HG03135 (cell line): ENCODE measurements around the gene RIPOR1.
A peak's percentile ranks its signal among the peaks of the same experiment; 100 is the strongest.
"Not testable (repeated sequence)": the region's sequence is repeated elsewhere in the genome, so short reads cannot be mapped to it uniquely, and the experiment has no call there.

Experiments used
- ATAC-seq: cut with Tn5 transposase; IDR thresholded peaks from one replicate; pipeline ENCODE4 v1.9.1; 2021; ENCODE audit warnings: mild to moderate bottlenecking, moderate library complexity; ENCODE audit not compliant: unreplicated experiment

The RIPOR1 gene

DNA sequence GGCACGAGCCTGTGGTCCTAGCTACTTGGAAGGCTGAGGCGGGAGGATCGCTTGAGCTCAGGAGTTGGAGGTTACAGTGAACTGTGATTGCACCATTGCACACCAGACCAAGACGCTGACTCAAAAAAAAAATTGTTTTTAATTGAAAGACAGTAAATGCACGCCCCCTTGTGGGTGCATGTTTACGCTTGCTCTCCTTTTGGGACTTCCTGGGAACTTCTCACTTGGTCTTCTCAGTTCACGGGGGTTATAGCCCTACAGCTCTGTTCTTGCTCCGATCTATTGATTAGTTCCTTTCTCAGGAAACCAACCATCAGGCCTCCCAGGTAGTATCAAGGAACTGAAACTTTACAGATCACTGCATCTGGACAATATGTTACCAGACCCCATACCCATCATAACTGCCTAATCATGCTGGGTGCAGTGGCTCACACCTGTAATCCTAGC, 14.2 kb upstream of the RIPOR1 start:
- ATAC-seq = no peak

DNA sequence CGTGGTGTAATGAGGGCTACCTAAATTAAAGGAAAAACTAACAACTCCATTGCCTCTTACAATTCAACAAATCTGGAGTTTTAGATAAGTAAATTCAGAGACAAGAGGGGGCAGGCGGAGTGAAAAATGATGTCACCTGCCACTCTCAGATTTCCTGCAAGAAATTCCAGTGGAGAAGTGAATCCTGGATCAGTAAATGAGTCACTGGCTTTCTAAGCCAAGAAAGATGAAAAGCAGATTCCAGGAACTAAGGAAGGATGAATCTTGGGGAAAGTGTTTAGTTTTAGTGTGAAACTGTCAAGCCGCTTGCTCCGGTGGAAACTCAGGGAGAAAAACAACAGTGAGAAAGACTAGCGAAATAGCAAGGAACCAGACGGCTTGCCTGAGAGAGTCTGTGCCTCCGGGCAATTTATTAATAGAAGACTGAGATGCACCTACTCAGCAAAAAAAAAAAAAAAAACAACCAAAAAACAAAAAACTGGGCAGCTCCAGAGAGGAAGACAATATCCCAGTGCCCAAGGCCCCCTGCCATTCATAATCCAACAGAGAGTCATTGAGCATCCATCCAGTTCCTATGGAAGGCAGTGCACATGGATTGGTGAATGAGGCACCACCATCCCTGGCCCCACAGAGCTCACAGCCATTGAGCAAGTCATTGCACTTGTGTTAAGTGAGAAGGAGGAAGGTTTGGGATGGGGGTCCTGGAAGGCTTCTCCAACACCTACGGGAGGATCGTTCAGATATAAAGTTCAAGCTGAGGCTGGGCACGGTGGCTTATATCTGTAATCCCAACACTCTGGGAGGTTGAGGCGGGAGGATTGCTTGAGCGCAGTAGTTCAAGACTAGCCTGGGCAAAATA, 12.1 kb upstream of the RIPOR1 start:
- ATAC-seq = no peak

DNA sequence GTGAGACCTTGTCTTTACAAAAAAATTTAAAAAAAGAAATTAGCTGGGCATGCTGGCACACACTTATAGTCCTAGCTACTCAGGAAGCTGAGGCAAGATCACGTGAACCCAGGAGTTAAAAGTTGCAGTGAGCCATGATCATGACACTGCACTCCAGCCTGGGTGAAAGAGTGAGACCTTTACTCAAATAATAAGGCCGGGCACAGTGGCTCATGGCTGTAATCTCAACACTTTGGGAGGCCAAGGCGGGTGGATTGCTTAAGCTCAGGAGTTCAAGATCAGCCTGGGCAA, 11.5 kb upstream of the RIPOR1 start:
- no peak for ATAC-seq

DNA sequence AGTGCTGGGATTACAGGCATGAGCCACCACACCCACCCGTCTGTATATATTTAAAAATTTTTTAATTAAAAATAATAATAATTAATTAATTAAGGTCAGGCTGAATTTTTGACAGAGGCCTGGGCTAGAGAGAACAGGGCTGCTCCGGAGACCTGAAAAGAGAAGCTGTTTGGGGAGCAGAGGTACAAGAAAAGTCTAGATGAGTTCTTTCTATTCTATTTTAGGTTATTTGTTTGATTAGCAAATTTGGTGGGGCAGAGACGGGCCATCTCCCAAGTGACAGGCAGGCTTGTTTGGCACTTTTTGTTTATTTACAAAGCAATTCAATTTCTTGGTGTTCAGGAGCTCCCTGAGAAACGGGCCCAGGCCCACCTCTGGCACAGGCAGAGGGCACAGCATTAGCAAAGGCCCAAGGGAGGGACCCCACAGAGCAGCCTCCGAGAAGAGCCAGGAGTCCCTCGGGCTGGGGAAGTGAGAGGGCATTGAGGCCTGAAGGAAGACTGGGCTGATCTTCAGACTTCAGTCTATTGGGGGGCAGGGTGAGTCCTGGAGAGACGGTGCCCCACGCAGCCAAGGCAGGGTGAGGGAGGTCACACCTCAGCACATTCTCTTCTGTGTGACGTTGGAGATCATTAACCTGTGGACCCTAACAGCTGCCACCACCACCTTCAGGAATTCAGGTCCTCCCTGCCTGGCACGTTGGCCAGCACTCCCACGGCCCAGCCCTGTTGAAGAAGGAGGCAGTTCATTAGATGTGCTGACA, 10.8 kb upstream of the RIPOR1 start:
- ATAC-seq = peak; percentile 41

DNA sequence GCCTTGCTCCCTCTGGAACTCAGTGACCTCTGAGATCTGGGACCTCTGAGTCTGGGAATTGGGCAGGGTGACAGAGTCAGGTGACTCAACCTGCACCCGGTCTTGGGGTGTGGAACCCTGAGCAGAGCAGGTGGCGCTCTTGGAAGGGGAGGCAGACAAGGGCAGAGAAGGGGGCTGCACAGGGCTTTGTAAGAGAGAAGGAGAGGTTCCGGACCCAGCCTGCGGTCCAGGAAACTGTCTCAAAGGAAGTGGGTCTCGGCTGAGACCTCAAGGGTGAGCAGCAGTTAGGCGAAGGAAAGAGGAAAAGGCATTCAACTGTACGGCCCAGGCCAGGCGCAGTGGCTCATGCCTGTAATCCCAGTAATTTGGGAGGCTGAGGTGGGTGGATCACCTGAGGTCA, 10.0 kb upstream of the RIPOR1 start:
- no peak for ATAC-seq

DNA sequence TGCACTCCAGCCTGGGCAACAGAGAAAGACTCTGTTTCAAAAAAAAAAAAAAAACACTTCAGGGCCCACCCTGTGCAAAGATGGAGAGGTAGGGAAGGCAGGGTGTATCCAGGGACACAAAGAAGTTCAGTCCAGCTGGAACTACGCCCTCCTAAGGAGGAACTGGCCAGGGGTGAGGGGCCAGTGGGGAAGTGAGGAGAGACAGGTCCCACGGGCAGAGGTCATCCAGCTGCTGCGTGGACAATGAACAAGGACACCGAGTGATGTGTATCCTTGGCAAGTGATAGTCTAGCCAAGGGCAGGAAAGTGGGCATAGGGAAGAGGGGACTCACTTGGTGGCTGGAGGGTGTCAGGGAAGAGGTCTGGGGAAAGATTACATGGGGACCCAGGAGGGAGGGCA, 9.4 kb upstream of the RIPOR1 start:
- ATAC-seq = no peak

DNA sequence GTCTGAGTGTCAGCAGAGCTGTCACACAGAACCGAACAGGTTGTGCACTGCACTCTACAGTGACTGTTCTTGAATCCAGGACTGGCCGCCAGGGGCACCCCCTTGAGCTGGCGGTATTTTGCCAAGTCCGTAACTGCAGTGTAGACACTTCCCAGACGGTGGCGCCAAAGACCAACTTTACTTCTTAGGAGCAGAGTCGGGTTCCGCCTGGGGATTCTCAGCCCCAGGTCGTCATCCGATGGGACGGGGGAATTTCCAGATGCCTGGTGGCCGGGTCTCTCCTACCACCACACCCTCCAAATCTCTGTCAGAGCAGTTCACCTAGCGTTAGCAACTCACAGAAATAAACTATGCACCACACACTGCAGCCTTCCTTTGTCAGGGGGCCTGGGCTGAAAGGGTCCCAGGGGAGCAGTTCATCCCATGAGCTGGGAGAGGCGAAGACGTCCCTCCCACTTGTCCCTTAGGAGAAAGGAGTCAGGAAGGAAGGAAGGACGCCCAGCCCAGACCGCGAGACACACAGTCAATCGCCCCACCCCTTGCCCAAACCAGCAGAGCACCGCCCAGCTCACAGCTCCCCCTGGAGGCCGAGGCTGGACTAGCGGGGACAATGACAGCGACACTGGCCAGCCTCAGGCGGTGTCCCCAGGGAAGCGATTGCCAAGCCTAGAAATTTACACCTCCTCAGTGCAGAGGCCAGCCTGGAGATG, 7.4 kb upstream of the RIPOR1 start:
- ATAC-seq = peak; percentile 63

DNA sequence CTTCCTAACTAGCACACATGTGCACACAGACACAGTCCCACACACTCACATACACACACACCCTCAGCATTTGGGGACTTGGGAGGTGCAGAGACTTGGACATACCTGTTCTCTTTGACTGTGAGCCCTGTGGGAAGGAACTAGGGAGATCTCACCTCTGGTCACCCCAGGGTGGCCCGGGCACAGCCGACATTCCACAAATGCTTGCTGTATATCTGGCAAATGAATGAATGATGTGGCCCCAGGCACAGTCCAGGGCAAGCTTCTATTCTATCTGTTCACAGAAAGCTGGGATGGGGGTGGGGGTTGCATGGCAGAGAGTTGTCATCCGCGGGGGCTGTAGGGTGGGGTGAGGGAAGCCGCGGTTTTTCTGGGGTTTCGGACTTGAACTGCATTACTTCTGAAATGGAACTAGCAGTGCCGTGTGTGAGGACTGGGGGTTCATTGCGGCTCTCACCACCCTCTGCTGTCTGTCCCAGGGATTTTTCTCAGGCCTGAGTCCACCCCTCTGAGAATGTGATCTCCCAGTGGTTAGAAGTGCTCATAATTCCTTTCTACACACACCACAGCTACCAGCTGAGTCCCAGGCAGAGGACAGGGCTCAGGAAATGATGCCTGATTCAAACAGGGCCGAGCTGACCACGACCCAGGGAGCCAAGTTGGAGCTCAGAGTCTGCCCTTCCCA, 3.3 kb upstream of the RIPOR1 start:
- ATAC-seq = no peak

DNA sequence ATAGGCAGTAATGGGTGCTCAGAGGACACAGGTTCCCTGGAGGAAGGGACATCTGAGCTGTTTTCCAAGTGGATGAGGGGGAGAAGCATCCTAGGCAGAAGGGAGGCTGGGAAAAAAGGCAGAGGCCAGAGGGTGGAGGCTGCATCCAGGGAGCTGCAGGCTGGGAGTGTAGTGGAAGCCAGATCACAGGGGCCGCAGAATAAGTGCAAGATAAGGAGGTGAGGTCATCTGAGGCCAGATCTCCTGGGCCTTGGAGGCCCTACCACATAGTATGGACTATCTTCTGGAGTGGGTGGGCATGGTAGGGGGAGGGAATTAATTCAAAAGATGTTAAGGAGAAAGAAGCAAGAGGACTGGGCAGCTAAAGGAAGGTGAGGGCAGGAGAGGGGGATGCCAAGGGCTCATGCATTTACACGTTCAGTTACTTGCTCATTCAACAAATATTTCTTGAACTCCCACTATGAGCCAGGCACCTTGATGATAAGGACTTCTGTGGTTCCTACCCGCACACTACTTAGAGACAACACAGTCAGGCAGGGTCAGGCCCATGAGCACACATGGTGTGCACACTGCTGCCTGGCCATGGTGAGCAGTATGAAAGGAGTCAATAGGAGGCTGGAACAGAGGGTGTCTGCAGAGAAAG, 2.4 kb upstream of the RIPOR1 start:
- no peak for ATAC-seq

DNA sequence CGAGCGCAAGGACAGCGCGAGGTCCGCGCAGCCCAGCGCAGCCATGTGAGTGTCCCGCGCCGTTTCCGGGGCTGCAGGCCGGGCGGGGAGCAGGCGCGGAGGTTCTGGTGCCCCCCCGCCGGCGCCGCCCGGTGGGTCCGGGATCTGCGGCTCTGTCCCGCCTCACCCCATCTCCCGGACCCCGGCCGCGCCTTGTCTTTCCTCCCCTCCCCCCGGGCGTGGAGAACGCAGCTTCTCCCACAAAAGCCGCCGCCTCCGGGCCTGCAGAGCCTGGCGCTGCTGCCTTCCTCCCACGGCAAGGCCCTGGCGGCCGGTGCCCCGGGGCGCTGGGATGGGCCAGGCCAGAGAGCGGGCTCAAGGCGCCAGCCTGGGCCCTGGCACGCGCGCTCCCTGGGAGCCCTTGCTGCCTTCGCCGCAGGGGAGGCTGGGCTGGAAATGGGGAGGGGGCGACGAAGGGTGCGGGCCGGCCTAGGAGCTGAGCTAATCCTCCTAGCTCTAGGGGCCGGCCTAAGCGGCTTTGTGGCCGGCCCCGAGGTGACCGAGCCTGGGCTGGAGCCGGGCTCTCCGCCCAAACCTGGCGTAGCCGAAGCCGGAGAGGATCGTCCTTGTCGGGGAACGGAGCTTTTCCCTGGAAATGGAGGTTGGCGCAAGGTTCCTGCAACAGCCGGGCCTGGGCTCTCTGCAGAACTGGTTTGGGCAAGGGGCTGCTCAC, 397 bp downstream of the RIPOR1 start:
- ATAC-seq = no peak

DNA sequence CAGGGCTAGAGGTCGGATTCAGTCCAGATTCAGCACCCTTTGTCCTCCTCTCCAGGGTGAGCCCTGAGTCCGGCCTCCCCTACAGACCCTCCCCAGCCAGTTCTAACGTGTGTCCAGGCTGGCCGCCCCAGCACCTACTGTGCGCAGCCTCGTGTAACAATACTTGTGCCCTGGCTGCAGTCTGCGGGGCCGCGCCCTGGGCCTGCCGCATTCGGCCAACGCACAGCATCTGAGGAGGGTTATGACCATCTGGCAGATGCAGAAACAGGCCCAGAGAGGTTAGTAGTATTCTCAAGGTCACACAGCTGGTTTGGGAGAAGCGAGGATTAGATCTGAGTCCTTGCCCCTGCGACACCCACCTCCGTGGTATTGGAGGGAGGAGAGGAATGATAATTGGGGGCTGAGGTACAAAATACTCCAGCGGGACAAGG, 968 bp downstream of the RIPOR1 start:
- no peak for ATAC-seq

DNA sequence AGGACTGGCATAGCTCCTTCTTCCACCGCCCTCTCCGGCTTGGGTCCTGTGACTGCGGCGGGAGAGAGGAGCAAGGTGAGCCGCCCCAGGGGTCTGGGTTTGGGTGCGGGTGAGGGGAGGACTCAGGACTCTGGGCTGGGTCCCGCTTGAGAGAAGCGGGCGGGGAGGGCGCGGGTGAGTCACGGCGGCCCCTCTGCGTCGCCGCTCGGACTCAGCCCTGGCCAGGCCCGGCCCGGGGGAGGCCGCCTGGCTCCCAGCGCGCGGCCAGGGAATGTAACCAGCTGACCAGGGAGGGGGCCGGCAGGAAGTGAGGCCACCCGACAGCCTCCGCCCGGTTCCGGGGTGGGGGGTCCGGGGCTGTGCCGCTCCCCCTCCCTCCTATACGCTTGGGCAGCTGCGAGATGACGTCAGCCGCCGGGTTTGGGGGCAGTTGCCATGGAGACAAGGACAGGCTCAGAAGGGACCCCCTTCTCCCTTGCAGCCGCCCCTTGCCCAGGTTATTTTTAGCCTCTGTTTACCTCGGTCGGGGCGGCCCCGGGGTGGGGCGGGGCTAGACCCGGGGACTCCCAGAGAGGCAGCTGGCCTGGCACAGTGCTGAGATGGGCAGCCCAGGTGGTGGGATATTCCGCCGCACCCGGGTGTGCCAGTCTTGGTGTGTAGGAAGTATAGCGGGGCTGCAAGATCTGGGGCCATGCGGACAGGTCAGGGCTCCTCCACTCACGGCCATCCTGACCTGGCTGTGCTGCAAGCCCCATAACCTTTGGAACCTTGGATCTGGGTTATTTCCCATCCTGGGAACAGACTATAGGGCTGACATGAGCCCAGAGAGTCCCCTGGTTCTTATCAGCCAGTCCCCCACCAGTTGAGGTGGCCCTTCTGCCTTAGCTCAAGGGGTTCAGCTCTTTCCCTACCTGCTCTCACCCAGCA, 1.6 kb downstream of the RIPOR1 start:
- ATAC-seq = peak; percentile 35

DNA sequence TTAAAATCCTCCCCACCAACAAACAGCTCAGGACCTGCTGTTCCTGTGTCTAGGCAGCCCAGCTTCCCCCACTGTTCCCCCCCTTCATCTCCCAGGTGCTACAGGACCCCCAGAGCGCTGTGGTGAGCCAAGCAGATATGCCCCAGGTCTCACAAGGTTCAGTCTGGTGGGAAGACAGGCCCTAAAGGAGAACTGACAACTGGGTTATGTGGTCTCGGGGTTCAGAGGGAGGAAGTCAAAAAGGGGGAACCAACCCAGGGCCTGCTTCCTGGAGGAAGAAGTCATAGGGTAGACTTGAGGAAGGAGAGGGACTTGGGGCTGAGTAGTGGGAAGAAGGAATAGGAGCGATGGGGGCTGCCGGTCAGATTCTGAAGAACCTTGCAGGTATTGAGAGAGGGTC, 2.6 kb downstream of the RIPOR1 start:
- ATAC-seq = no peak

DNA sequence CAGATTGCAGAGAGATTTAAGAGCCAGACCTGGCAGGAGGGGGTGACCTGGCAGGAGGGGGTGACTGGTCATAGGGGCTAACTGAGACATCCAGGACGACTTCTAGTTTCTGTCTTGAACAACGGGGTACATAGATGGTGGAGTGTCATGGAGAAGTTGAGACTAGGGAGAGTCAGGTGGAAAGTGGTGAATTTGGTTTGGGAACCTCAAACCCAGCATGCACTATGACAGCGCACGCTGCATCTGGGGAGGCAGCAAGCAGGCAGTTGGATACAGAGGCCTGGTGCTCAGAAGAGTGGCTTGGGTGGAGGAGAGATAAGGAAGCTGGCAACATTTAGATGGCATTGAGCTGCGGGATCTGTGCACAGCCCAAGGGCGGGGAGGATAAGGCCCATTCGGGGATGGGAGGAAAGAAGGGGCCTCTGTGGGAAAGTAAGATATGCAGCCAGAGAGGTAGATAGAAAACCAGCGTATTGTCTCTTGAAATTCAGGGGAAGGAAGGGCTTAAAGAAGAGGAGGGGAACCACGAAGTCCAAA, 4.5 kb downstream of the RIPOR1 start:
- ATAC-seq = no peak

DNA sequence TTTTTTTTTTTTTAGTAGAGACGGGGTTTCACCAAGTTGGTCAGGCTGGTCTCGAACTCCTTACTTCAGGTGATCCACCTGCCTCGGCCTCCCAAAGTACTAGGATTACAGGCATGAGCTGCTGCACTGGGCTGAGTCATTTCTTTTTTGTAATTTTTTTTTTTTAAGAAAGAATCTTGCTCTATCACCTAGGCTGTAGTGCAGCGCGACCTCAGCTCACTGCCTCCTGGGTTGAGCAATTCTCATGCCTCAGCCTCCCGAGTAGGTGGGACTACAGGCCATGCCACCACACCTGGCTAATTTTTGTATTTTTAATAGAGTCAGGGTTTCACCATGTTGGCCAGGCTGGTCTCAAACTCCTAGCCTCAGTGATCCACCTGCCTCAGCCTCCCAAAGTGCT, 5.4 kb downstream of the RIPOR1 start:
- not testable (repeated sequence) for ATAC-seq

DNA sequence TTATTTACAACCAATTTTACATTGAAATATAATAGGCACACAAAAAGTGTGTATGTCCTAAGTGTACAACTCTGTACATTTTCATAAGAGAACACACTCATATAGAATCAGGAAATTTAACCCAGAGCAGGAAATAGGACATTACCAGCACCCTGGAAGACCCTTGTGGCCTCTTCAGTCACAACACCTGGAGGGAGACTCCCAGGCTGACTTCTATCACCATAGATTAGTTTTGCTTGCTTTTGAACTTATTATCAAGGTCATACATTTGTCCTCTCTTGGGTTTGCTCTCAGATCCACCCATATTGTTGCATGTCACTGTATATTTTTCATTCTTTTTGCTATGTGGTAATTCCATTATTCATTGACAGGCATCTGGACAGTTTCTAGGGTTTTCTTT, 5.8 kb downstream of the RIPOR1 start:
- ATAC-seq = no peak

DNA sequence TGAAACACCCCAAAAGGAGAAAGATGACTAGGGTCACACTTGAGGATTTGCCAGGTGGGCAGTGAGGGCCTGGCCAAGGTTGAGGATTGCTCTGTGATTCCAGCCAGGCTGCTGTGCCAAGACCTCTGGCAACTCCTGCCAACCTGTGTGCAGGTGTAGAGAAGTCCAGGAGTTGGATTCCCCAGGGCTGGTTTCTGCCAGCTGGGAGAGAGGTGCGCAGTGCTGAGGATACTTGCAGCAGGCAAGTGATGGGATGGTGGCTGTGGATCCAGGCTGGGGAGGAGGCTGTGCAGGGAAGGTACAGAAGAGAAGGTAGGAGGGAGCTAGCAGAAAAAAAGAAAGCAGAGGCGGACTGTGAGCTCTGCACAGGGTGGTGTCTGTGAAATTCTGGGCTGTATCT, 6.6 kb downstream of the RIPOR1 start:
- ATAC-seq = no peak

DNA sequence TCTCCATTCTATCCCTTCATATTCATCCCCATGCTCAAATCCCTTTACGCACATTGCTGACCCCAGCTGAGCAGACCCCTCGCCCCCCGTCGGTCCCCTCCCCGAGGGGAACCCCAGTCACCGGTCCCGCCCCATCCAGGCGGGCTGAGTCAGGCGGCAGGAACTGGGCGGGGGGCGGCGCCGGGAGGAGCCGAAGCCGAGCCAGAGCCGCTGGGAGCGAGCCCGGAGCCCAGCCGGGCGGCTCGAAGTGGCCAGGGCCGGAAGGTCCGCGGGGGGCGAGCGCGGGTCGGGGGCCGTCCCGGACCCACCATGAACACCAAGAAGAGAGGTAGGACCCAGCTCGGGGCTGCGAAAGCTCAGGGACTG, 8.6 kb downstream of the RIPOR1 start:
- ATAC-seq = peak; percentile 26
